ENCODE measurements around the gene C5orf46. TPM values are rescaled to one million over a fixed set of nuclear protein-coding genes. Genes with fewer than 3 reads are reported as not detected.
"Not testable (repeated sequence)": the region's sequence is repeated elsewhere in the genome, so short reads cannot be mapped to it uniquely, and the experiment has no call there.

The C5orf46 gene
- polyA plus RNA-seq, 1 of the 3 experiments (the other 2 are of a cell fraction): 4.1 TPM

- POLR2A ChIA-PET: no interaction called here
- Histone ChIP-seq H3K27ac (ENCODE audit: low read depth in 2 of 2, low read length in 1 of 2) (no peak overlapping the region), H2AFZ (ENCODE audit: low read depth) (no peak overlapping the region), H3K9ac (no peak overlapping the region), H3K4me2 (no peak overlapping the region), H3K9me3 (no peaks in the 10 kb centered on the region), H3K27me3 (ENCODE audit: insufficient read depth) (no peaks in the 10 kb centered on the region), H4K20me1 (ENCODE audit: insufficient read depth) (no peaks in the 10 kb centered on the region), H3K4me3 (ENCODE audit: low read depth in 2 of 2, low read length in 1 of 2) (no peak overlapping the region), H3K79me2 (ENCODE audit: insufficient read depth) (no peaks in the 10 kb centered on the region), H3F3A (replicated peaks; ENCODE audit: insufficient read depth) (no peaks in the 10 kb centered on the region), H3K9me2 (no peaks in the 10 kb centered on the region), H3K36me3 (replicated peaks in 1 of 2; ENCODE audit: control insufficient read depth in 1 of 2, insufficient read depth in 2 of 2, low read length in 1 of 2) (no peaks in the 10 kb centered on the region), H3K4me1 (ENCODE audit: control insufficient read depth in 1 of 2, insufficient read depth in 2 of 2, low read depth in 1 of 2, low read length in 1 of 2) (no peaks in the 10 kb centered on the region)
- 6% methylated on average over 3 of the region's 3 CpGs for WGBS (ENCODE audit: low lambda C conversion rate)
- no peak for DNase-seq
- TF ChIP-seq FOSL2 (IDR thresholded peaks at IDR 0.05; ENCODE audit: borderline replicate concordance, low read depth) (no peak), JUND (IDR thresholded peaks at IDR 0.05) (no peak), SMC3 (IDR thresholded peaks at IDR 0.05; ENCODE audit: low read depth, low read length) (no peak), MXI1 (IDR thresholded peaks at IDR 0.05; ENCODE audit: low read depth, low read length) (no peak), RCOR1 (IDR thresholded peaks at IDR 0.05; ENCODE audit: low read length) (no peak), FOXM1 (IDR thresholded peaks at IDR 0.05; ENCODE audit: low read depth) (no peak), TAF1 (IDR thresholded peaks at IDR 0.05; ENCODE audit: borderline replicate concordance, low read depth, low read length) (no peak), IRF3 (IDR thresholded peaks at IDR 0.05; ENCODE audit: low read depth, low read length) (no peak), NRF1 (IDR thresholded peaks at IDR 0.05; ENCODE audit: low read depth, low read length) (no peak), RFX5 (IDR thresholded peaks at IDR 0.05; ENCODE audit: low read length) (no peak), SIN3A (IDR thresholded peaks at IDR 0.05; ENCODE audit: borderline replicate concordance, low read depth, low read length) (no peak)
- CTCF ChIA-PET: interaction anchor here (1.1 to 1.2 kb wide), 2 partner anchors 12 to 17 kb away, joined by 5 to 7 read pairs; no protein-coding TSS in a partner anchor
Observed at GRCh38 chr5:147874910-147875367, 31.4 kb downstream of the C5orf46 start.

DNA sequence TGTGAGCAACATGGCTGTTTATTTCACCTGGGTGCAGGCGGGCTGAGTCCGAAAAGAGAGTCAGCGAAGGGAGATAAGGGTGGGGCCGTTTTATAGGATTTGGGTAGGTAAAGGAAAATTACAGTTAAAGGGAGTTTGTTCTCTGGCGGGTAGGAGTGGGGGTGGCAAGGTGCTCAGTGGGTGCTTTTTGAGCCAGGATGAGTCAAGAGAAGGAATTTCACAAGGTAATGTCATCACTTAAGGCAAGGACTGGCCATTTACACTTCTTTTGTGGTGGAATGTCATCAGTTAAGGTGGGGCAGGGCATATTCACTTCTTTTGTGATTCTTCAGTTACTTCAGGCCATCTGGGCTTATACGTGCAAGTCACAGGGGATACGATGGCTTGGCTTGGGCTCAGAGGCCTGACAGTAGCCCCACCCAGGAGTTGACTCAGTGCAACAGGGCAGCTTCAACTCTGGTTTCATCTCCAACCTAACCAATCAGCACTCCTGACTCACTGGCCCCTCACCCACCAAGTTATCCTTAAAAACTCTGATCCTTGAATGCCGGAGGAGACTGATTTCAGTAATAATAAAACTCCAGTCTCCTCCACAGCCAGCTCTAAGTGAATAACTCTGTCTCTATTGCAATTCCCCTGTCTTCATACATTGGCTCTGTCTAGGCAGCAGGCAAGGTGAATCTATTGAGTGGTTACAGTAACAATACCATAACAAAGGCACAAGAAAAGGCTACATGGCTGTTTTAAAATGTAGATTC is 32.0 kb downstream of the C5orf46 start:
- H3K4me2 ChIP-seq; H3K27me3 ChIP-seq (ENCODE audit: insufficient read depth); H3K27ac ChIP-seq (ENCODE audit: low read depth in 2 of 2, low read length in 1 of 2); H3K36me3 ChIP-seq (replicated peaks in 1 of 2; ENCODE audit: control insufficient read depth in 1 of 2, insufficient read depth in 2 of 2, low read length in 1 of 2); DNase-seq; H3K4me3 ChIP-seq (ENCODE audit: low read depth in 2 of 2, low read length in 1 of 2); H2AFZ ChIP-seq (ENCODE audit: low read depth); H4K20me1 ChIP-seq (ENCODE audit: insufficient read depth); H3K79me2 ChIP-seq (ENCODE audit: insufficient read depth); H3K9me3 ChIP-seq; POLR2A ChIA-PET; H3K4me1 ChIP-seq (ENCODE audit: control insufficient read depth in 1 of 2, insufficient read depth in 2 of 2, low read depth in 1 of 2, low read length in 1 of 2); H3F3A ChIP-seq (replicated peaks; ENCODE audit: insufficient read depth); H3K9me2 ChIP-seq; H3K9ac ChIP-seq: not testable (repeated sequence)
- WGBS (ENCODE audit: low lambda C conversion rate): 66% methylated on average over 8 of the region's 8 CpGs
- CTCF ChIA-PET: interaction anchor here (1.1 to 1.2 kb wide), 2 partner anchors 12 to 16 kb away, joined by 5 to 7 read pairs; no protein-coding TSS in a partner anchor

DNA sequence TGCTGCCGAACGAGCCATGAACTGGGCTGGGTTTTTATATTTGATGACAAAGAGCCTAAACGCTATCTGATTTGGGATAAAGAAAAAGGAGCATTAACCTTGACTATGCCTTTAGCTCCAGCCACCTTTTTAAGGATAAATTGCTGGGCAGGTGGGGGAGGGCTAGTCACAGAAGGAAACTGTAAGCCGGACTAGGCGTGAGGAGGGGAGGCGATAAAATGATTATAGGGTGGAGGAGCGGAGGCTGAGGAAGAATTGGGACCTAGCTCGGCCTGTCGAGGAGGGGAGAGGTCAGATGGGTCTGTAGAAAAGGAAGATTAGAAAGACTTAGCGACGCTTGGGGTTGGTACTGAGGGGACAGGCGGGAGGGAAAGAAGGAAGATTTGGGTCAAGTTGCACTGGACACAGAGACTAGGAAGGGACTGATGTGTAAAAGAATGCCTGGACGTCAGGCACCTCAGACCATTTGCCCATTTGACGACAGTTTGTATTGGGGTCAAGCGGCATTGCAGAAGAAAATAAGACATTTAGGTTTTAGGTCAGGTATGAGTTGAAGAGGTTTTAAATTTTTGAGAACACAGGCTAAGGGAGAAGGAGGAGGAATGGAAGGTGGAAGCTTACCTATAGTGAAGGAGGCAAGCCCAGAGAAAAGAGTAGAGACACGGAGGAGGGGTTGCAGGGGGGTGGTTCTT is 33.4 kb downstream of the C5orf46 start:
- H3K36me3 ChIP-seq (replicated peaks in 1 of 2; ENCODE audit: control insufficient read depth in 1 of 2, insufficient read depth in 2 of 2, low read length in 1 of 2); H4K20me1 ChIP-seq (ENCODE audit: insufficient read depth); DNase-seq; H3K4me1 ChIP-seq (ENCODE audit: control insufficient read depth in 1 of 2, insufficient read depth in 2 of 2, low read depth in 1 of 2, low read length in 1 of 2); H3F3A ChIP-seq (replicated peaks; ENCODE audit: insufficient read depth); H3K4me2 ChIP-seq; H2AFZ ChIP-seq (ENCODE audit: low read depth); CTCF ChIA-PET; H3K27me3 ChIP-seq (ENCODE audit: insufficient read depth); H3K9me3 ChIP-seq; H3K4me3 ChIP-seq (ENCODE audit: low read depth in 2 of 2, low read length in 1 of 2); H3K9me2 ChIP-seq; H3K79me2 ChIP-seq (ENCODE audit: insufficient read depth); POLR2A ChIA-PET; H3K27ac ChIP-seq (ENCODE audit: low read depth in 2 of 2, low read length in 1 of 2); H3K9ac ChIP-seq: not testable (repeated sequence)
- 73% methylated on average over 16 of the region's 16 CpGs for WGBS (ENCODE audit: low lambda C conversion rate)

GRCh38 chr5:147871980-147872549 is 34.3 kb downstream of the C5orf46 start:
- H3K27me3 ChIP-seq (ENCODE audit: insufficient read depth); H3K27ac ChIP-seq (ENCODE audit: low read depth in 2 of 2, low read length in 1 of 2); CTCF ChIA-PET; POLR2A ChIA-PET; H3K4me1 ChIP-seq (ENCODE audit: control insufficient read depth in 1 of 2, insufficient read depth in 2 of 2, low read depth in 1 of 2, low read length in 1 of 2); H4K20me1 ChIP-seq (ENCODE audit: insufficient read depth); H3K4me3 ChIP-seq (ENCODE audit: low read depth in 2 of 2, low read length in 1 of 2); H3K36me3 ChIP-seq (replicated peaks in 1 of 2; ENCODE audit: control insufficient read depth in 1 of 2, insufficient read depth in 2 of 2, low read length in 1 of 2); DNase-seq; H2AFZ ChIP-seq (ENCODE audit: low read depth); H3K9me3 ChIP-seq; H3K79me2 ChIP-seq (ENCODE audit: insufficient read depth); H3K4me2 ChIP-seq; H3F3A ChIP-seq (replicated peaks; ENCODE audit: insufficient read depth); H3K9me2 ChIP-seq; H3K9ac ChIP-seq: not testable (repeated sequence)
- WGBS (ENCODE audit: low lambda C conversion rate): 87% methylated on average over 16 of the region's 18 CpGs
